DMS153 treated with DMSO at 0.1 percent for 48 hours (cell line): ENCODE results near the gene DBP.

Source experiments
- DNase-seq: peaks from one replicate; lab custom pipeline; 2025; ENCODE audit not compliant: unreplicated experiment; lab: John Stamatoyannopoulos, UW

DBP gene

DNA sequence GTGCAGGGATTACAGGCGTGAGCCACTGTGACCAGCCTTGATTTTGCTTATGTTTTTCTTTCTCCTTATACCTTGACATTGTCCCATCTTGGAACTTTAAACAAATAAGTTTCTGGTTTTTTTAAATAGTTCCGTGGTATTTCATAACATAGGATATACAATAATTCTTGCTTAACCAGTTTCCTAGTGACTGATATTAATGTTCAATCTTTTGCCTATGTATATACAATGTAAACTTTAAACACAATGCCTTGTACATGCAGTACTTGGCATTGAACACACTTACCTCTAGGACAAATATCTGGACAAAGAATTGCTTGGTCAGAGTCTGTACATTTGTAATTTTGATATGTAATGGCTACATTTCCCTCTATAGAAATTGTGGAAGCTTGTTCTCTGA, 55.0 kb downstream of the DBP start:
- no peak for DNase-seq
